ENCODE results near the gene CNP.

DNA sequence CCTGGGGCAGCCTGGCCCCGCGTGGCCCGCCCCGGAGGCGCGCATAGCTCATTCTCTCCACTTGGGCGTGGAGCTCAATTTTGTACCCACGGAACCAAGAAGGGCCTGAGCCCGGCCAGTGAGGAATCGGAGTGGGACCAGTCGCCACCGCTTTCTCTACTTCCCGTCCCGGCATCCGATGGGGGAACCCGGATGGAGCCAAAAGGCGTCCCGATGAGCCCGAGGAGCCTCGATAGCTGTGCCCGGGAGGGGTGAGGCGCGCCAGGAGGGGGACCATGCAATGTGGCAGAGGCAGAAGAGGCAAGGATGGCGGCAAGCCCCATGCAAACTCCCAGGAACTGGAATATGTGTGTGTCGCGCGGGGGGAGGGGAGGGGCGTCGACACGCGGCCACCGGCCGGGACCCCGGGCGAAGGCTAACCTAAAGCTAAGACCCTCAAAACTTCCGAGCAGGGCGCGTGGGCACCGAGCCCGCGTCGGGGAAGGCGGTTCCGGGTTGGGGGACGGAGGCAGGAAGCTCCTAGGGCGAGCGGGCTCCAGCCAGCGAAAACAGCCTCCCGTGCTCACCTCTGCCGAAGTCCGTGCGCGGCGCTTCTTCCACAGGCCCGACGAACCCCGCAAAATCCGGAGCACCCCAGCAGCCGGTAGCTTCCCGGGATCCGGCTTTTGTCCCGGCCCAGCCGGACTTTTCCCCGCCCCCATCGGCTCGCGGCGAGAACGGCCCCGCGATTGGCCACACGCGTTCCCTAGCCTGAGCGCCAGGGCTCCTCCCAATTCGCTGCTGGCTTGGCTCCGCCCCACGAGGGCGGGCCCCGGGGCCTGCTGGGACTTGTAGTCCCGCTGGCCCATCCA is 48.1 kb upstream of the CNP start, which contains the start of gene ACLY:
- TF ChIP-seq, protein P1, sequence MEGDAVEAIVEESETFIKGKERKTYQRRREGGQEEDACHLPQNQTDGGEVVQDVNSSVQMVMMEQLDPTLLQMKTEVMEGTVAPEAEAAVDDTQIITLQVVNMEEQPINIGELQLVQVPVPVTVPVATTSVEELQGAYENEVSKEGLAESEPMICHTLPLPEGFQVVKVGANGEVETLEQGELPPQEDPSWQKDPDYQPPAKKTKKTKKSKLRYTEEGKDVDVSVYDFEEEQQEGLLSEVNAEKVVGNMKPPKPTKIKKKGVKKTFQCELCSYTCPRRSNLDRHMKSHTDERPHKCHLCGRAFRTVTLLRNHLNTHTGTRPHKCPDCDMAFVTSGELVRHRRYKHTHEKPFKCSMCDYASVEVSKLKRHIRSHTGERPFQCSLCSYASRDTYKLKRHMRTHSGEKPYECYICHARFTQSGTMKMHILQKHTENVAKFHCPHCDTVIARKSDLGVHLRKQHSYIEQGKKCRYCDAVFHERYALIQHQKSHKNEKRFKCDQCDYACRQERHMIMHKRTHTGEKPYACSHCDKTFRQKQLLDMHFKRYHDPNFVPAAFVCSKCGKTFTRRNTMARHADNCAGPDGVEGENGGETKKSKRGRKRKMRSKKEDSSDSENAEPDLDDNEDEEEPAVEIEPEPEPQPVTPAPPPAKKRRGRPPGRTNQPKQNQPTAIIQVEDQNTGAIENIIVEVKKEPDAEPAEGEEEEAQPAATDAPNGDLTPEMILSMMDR (IDR thresholded peaks at IDR 0.05) = no peak
- TF ChIP-seq POLR2AphosphoS5 (IDR thresholded peaks at IDR 0.05; ENCODE audit: low read depth, low read length) (peak; percentile 81), SIN3A (IDR thresholded peaks at IDR 0.05; ENCODE audit: borderline replicate concordance, insufficient read depth, low read depth, low read length) (0 out of 2 replicates have a peak, but pooled peaks have one; percentile 12)

Data from Panc1 (cell line).